Neutrophil (primary cell): ENCODE measurements around the gene ANO6.

ENCODE experiments used
- H3K27ac ChIP-seq: fragments of 200-600 bp; sonication (generic); 2 replicates; pipeline ENCODE4 v1.5.1; 2016; ENCODE audit warnings: mild to moderate bottlenecking, moderate library complexity
- H3K27me3 ChIP-seq: fragments of 200-600 bp; sonication (generic); 2 replicates; pipeline ENCODE4 v1.6.0; 2016; ENCODE audit warnings: mild to moderate bottlenecking
- H3K36me3 ChIP-seq: fragments of 200-600 bp; sonication (generic); 2 replicates; pipeline ENCODE4 v1.5.1; 2017
- H3K4me1 ChIP-seq, 2 experiments: fragments of 200-600 bp in 1 of 2; sonication (generic) in 1 of 2; 1 replicate in 1 of 2; 2 replicates in 1 of 2; pipeline versions ENCODE4 v1.5.1 to v1.6.1; 2013 to 2016; ENCODE audit warnings: low read depth in 1 of 2, low read length in 1 of 2, mild to moderate bottlenecking in 1 of 2, moderate library complexity in 1 of 2; ENCODE audit not compliant: control insufficient read depth in 1 of 2, insufficient read depth in 1 of 2
- H3K4me3 ChIP-seq, 2 experiments: fragments of 200-600 bp in 1 of 2; sonication (generic) in 1 of 2; 1 replicate in 1 of 2; 2 replicates in 1 of 2; pipeline ENCODE4 v1.5.1; 2013 to 2016; ENCODE audit warnings: low read depth in 1 of 2, low read length in 1 of 2, mild to moderate bottlenecking in 1 of 2, moderate library complexity in 1 of 2
- H3K9me3 ChIP-seq: fragments of 200-600 bp; sonication (generic); 2 replicates; pipeline ENCODE4 v1.5.1; 2016
- TF ChIP-seq, protein P1 (sequence below): fragments of 200-600 bp; sonication (generic); IDR thresholded peaks from 2 replicates; pipeline ENCODE4 v1.5.1; 2016; ENCODE audit warnings: antibody characterized with exemption

The ANO6 gene

DNA sequence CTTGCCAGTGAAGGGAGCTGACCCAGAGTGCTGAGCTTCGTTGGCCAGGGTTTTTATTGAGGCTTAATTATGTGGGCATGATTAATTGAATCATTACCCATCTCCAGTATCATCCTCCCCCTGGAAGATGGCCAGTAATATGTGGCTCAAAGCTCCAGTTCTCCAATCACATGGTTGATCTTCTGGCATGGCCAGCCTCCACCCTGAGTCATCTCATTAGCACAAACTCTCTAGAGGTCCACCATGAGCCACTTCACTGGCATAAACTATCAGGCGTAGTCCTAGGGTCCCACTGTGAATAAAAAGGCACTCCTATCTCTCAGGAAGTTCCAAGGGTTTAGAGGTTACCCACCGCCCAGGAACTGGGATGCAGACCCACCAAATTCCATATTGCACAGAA is 135.0 kb downstream of the ANO6 start:
- H3K27ac ChIP-seq = no peak overlapping the region

GRCh38 chr12:45351921-45352670 is 136.2 kb downstream of the ANO6 start:
- Histone ChIP-seq H3K9me3 (no peaks in the 10 kb centered on the region), H3K27ac (no peak overlapping the region), H3K4me3 (no peak overlapping the region), H3K4me1 (no peaks in the 10 kb centered on the region), H3K27me3 (no peaks in the 10 kb centered on the region), H3K36me3 (peaks cover 55% of the 10 kb centered on the region)
- TF ChIP-seq, protein P1, sequence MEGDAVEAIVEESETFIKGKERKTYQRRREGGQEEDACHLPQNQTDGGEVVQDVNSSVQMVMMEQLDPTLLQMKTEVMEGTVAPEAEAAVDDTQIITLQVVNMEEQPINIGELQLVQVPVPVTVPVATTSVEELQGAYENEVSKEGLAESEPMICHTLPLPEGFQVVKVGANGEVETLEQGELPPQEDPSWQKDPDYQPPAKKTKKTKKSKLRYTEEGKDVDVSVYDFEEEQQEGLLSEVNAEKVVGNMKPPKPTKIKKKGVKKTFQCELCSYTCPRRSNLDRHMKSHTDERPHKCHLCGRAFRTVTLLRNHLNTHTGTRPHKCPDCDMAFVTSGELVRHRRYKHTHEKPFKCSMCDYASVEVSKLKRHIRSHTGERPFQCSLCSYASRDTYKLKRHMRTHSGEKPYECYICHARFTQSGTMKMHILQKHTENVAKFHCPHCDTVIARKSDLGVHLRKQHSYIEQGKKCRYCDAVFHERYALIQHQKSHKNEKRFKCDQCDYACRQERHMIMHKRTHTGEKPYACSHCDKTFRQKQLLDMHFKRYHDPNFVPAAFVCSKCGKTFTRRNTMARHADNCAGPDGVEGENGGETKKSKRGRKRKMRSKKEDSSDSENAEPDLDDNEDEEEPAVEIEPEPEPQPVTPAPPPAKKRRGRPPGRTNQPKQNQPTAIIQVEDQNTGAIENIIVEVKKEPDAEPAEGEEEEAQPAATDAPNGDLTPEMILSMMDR = no peak

More for the DNA sequence above, 135.0 kb downstream of the ANO6 start:
- Histone ChIP-seq H3K27me3 (no peaks in the 10 kb centered on the region), H3K9me3 (no peaks in the 10 kb centered on the region), H3K36me3 (peaks cover 54% of the 10 kb centered on the region), H3K4me3 (no peak overlapping the region), H3K4me1 (no peaks in the 10 kb centered on the region)
- TF ChIP-seq, protein P1 = no peak

DNA sequence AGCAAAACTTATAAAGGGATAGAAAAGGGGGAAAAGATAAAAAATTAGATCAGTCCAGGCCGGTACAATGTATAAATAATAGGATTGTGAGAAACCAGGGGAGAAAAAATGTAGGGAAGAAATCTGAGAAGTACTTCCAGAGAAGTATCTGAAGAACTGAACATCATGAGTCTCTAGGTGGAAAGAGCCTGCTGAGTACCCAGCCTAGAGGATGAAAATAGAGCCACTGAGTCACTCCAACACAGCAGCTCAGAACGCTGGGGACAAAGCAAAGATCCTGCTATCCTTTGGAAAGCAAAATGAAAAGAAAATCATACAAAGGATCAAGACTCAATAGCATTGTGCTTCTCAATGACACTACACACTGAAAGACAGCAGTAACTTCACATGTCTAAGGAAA is 138.0 kb downstream of the ANO6 start:
- Histone ChIP-seq H3K27ac (no peak overlapping the region), H3K4me3 (no peak overlapping the region), H3K4me1 (no peaks in the 10 kb centered on the region), H3K27me3 (no peaks in the 10 kb centered on the region), H3K9me3 (no peaks in the 10 kb centered on the region), H3K36me3 (peaks cover 54% of the 10 kb centered on the region)
- TF ChIP-seq, protein P1 = no peak

- H3K4me3 ChIP-seq = no peak overlapping the region
- H3K36me3 ChIP-seq = peaks cover 50% of the 10 kb centered on the region
- H3K27ac ChIP-seq = no peak overlapping the region
- TF ChIP-seq, protein P1 = no peak
- H3K9me3 ChIP-seq = no peaks in the 10 kb centered on the region
- no peaks in the 10 kb centered on the region for H3K4me1 ChIP-seq
- H3K27me3 ChIP-seq = no peaks in the 10 kb centered on the region
Observed at GRCh38 chr12:45354399-45354798, 138.5 kb downstream of the ANO6 start.

DNA sequence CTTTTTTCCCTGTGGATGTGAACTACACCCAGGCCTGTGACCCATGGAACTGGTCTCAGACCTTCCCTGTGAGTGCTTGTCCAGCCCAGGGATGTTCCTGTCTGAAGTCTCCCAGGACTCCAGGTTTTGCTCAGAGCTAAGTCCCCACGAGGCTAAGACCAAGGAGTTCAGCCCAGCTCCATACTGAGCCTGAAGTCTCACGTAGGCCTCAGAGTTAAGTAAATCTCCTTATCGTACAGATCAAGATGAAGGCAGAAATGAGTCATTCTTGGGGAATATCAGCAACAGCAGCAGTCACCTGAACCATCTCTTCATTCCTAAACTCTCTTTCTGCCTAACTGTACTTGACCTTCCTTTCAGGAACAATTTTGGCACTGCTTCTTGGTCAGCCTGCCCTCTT is 139.8 kb downstream of the ANO6 start:
- Histone ChIP-seq H3K27me3 (no peaks in the 10 kb centered on the region), H3K27ac (no peak overlapping the region), H3K36me3 (peaks cover 38% of the 10 kb centered on the region), H3K4me1 (no peaks in the 10 kb centered on the region), H3K9me3 (no peaks in the 10 kb centered on the region), H3K4me3 (no peak overlapping the region)
- TF ChIP-seq, protein P1 = no peak
